Inferior parietal cortex (tissue), 1 donor: Measurements from ENCODE around the gene COL4A3.

Experiments
- DNase-seq: peaks from one replicate; pipeline ENCODE4 v3.0.0-alpha.2; 2016; ENCODE audit errors: extremely low spot score

The COL4A3 gene

DNA sequence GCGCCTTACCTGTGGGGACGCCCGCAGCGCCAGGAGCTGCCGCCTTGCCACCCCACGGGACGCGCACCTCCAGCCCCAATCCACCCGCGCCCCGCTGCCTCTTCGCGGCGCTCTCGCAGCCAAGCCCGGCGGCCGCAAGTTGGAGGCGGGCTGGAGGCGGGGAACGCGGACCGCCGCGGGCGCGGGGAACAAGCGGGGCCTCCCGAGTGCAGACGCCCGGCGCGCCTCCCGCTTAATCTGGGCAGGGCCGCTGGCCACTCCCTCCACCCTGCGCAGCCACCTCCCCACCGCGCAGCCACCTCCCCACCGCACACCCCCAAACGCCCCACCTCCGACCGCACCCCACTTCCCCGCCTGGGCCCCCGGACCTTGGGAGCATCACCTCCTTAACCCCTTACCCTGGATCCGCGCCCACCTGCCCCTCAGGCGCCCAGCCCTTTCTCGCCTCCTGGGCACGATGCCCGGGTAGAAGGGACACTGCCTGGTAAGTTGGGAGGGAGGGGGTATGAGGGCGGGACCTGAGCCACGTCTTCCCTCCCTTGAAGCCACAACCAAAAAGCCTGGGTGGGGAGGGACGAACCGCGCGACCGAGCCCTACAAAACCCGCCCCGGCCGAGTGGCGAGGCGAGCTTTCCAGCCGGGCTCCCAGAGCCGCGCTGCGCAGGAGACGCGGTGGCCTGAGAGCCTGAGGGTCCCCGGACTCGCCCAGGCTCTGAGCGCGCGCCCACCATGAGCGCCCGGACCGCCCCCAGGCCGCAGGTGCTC lies at the start of gene COL4A3, which contains the start of gene COL4A4:
Gene COL4A3 (plus strand): TSS at position 627 of the 765 bp plus-strand sequence. CDS start 103 bp downstream, at position 730.
Gene COL4A4 (minus strand): TSS at position 208 of the 765 bp plus-strand sequence. CDS start 16,722 bp downstream, outside the sequence.
- no peak for DNase-seq

- no peak for DNase-seq
Observed at GRCh38 chr2:227115761-227116160, 48.7 kb upstream of the COL4A3 start.

DNA sequence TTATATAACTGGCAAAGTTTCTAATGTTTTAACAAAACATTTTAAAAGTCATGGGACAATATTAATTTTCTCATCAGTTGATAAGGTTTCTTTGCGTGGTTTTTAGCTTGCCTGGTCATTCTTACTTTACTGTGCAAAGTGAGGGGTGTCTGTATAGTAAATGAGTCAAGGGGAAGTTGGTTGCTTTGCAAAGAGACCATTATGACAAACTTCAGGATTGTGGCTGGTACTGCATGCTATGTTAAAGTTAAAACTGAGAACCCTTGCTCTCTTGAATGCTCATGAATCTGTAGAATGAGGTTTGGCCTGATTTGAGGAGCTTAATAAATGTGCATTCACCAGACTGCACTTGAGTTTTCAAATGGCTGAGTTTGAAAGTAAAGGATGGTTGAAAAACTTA lies 47.4 kb upstream of the COL4A3 start:
- DNase-seq, result no peak

GRCh38 chr2:227117852-227118251 lies 46.6 kb upstream of the COL4A3 start:
- DNase-seq, result no peak

GRCh38 chr2:227118353-227118752 lies 46.1 kb upstream of the COL4A3 start:
- no peak for DNase-seq

DNA sequence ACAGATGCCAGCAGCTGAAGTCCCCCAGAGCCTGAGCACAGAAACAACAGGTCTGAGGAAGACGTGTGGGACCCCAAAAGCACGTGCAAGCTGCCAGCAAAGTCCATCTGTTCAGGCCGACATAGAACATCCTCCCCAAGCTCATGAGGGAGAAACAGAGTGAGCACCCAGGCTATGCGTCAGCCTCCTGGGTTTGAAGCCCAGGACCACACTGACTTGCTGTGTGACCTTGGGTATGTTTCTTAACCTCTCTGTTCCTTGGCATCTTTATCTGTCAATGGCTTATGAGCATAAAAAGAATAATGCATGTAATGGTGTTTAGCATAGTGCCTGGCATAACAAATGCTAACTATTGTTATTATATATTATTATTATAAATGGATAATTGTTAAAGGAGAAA lies 40.7 kb upstream of the COL4A3 start:
- no peak for DNase-seq

- DNase-seq, result no peak
Observed at GRCh38 chr2:227124811-227125210, 39.6 kb upstream of the COL4A3 start.

DNA sequence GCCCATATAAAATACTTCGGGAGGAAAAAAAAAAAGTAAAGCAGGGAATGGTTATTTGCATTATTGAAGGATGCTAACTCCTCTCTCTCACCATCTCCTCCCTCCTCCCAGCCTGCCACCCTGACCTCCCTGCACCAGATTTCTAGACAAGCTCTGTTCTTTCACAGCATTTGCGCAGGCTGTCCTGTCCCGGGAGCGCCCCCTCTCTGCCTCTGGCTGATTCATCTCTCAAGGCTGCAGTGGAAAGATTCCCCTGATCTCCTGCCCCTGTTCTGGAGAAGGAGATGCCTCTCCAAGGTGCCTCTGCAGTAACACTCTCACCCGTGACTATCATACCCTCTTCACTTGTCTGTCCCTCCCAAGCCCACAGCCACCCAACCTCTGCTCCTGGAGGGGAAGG lies 38.9 kb upstream of the COL4A3 start:
- DNase-seq, result no peak

- DNase-seq, result no peak
Observed at GRCh38 chr2:227127201-227127600, 37.2 kb upstream of the COL4A3 start.

GRCh38 chr2:227130636-227131035 lies 33.8 kb upstream of the COL4A3 start:
- DNase-seq, result no peak

GRCh38 chr2:227132986-227133385 lies 31.4 kb upstream of the COL4A3 start:
- no peak for DNase-seq

- DNase-seq, result no peak
Observed at GRCh38 chr2:227134591-227134990, 29.8 kb upstream of the COL4A3 start.

DNA sequence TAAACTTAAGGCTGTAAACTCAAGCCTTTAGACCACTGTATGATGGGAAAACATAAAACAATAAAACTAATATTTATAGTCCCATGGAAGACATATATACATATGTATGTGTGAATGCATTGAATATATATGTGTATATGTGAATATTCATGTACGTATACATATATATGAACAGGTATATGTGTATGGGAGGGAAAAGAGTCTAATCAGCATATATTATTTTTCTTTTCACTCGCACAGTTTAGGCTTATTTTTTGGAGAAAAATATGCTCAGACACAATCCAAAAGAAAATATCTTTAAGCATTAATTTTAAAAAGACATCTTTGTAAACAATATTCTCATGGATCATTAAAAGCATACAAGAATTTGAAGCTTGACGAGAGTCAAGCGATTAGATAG lies 23.1 kb upstream of the COL4A3 start:
- DNase-seq, result no peak

GRCh38 chr2:227143895-227144294 lies 20.5 kb upstream of the COL4A3 start:
- no peak for DNase-seq

DNA sequence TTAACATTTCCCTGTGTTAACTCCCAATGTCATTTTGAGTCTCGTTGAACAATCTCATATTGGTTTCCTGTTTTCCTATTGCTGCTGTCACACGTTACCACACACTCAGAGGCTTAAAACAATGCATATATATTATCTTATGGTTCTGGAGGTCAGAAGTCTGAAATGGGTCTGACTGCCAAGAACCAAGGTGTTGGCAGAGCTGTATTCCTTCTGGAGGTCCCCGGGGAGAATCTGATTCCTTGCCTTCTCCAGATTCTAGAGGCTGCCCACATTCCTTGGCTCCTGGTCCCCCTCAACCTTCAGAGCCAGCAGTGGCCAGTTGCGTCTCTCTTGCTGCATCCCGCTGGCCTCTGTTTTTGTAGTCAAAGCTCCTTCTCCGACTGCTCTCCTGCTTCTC lies 18.0 kb upstream of the COL4A3 start:
- no peak for DNase-seq

DNA sequence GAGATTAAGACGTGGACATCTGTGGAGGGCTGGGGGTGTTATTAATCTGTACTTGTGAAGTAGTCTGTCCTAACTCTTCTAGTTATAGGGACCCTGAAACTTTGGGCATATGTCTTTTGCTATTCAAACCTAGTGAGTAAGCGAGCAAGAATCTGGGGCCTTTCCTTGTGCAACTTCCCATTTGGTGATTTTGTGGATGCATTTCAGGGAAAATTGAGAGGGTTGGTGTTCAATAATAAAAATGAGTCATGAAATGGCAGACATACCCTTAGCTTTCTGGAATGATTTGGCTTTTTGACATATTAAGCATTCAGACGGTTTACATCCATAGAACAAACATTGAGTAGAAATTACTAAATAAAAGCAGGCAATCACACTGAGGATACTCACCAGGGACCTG lies 17.4 kb upstream of the COL4A3 start:
- DNase-seq, result no peak

- DNase-seq, result no peak
Observed at GRCh38 chr2:227148106-227148505, 16.3 kb upstream of the COL4A3 start.

- DNase-seq, result no peak
Observed at GRCh38 chr2:227150222-227150936, 14.0 kb upstream of the COL4A3 start.

DNA sequence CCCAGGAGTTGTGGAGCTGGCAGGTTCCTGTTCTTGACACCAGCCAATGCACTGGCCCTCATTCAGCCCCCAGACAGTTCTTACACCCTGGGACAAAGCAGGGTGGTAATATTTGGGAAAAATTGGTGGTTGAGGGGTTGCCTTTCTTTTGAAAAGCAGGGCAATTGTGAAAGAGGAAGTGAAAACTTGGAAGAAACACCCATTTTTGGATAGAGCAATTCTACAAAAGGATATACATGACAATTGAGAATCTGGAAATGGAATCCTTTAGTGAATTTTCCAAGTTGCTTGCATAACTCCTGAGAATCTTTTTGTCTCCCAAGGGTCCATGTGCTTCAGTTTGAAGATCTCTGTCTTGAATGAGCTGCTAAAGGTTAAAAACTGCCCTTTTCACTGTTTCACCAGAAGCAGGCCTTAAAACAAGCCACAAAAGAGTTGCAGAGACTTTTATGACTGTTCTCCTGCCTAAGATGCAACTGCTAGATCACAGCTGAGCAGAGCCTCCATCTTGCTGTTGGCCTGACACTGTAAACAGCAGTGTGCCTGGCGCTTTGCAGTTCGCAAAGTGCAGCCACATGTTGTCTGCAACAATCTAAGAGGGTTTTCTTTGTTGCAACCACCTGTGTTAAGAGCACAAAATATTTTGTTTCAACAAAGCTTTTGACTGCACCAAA lies 12.2 kb upstream of the COL4A3 start:
- no peak for DNase-seq

GRCh38 chr2:227153307-227153706 lies 11.1 kb upstream of the COL4A3 start:
- DNase-seq, result no peak

DNA sequence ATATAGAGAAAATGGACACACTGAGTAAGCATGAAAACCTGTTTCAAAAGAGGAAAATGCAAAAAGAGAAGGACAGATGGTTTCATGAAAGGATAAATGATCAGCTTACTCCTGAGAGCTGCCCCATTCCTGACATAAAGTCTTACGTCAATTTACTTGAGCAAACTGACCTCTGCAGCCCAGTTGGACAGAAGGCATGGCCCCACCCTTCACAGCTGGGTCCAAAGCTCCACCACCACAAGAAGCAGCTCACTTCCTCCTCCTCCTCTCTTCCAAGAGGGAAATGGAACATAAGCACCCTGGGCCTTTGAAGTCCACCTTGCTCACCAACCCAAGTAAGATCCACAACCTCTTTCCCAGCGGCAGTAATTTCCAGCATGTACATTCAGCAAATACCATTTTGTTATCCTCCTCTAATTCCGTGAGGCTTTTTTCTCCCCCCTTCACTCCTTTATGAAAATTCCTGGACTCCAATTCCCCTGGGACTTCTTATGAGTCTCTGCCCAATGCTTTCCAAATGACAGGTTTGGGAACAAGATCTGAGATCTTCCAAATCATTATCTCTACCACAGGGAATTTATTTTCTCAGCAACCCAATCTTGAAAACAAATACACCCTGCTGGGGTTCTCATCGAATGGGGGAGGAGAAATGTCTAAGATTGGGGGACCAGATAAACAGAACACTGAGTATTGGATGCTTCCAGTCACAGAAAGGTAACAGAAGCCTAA lies 10.5 kb upstream of the COL4A3 start:
- no peak for DNase-seq
